Measurements from ENCODE around the gene ASGR2.
"Not testable (repeated sequence)": the region's sequence is repeated elsewhere in the genome, so short reads cannot be mapped to it uniquely, and the experiment has no call there.

Gene ASGR2

GRCh38 chr17:7122381-7122780 is 7.8 kb upstream of the ASGR2 start:
- no peak for DNase-seq (ENCODE audit: low spot score)
- TF ChIP-seq CTCF (IDR thresholded peaks at IDR 0.05; ENCODE audit: extremely low read depth, missing control alignments), result no peak

GRCh38 chr17:7120635-7121034 is 6.0 kb upstream of the ASGR2 start:
- not testable (repeated sequence) for DNase-seq (ENCODE audit: low spot score)

- DNase-seq (ENCODE audit: low spot score), result no peak
- no peak for TF ChIP-seq CTCF (IDR thresholded peaks at IDR 0.05; ENCODE audit: extremely low read depth, missing control alignments)
These were observed 5.5 kb upstream of the ASGR2 start for GRCh38 chr17:7120123-7120522.

DNA sequence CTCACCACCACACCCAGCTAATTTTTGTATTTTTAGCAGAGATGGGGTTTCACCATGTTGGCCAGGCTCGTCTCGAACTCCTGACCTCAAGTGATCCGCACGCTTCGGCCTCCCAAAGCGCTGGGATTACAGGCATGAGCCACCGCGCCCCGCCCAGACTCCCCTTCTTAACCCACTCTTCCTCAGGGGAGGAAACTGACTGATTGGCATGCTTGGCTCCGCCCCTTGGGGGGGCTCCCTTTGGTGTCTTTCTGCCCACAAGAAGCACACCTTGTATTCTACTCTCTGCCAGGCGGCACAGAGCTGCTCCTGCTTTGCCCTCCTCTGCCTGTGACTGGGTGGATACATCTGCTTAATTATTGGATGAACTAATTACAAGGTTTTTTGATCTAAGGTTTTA is 4.7 kb upstream of the ASGR2 start:
- DNase-seq (ENCODE audit: low spot score), result no peak
- no peak for TF ChIP-seq CTCF (IDR thresholded peaks at IDR 0.05; ENCODE audit: extremely low read depth, missing control alignments)

DNA sequence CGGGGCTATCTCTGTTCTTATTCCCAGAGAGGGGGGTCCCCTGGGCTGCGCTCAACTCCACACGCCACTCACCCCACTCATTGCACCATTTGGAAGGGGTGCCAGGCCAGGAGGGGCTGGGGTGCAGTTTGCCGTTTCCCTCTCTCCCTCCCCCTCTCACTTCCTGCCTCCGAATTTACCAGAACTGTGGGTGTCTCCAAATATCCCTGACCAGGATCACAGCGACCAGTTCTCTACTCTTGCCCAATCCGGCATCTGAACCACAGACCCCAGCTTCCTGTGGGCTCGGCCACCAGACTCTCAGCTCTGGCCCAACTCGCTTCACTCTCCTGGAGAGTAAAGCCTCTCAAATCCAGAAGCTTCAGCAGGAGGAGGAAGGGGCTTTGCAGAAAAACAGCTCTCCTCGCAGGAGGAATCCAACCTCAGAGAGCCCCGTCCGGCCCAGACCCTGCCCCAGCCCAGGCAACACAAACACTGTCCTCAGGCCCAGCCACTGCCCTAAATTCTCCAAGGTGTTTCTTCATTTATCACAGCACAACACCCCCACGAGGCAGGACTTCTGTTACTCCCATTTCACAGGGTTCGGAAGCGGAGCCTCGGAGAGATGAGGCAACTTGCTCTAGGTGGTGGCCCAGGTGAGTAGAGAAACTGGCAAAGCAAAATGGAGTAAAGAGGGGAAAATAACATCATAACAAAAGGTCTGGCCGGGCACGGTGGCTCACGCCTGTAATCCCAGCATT is 423 bp upstream of the ASGR2 start:
- DNase-seq (ENCODE audit: low spot score), result no peak
- TF ChIP-seq CTCF (IDR thresholded peaks at IDR 0.05; ENCODE audit: extremely low read depth, missing control alignments), result no peak

DNA sequence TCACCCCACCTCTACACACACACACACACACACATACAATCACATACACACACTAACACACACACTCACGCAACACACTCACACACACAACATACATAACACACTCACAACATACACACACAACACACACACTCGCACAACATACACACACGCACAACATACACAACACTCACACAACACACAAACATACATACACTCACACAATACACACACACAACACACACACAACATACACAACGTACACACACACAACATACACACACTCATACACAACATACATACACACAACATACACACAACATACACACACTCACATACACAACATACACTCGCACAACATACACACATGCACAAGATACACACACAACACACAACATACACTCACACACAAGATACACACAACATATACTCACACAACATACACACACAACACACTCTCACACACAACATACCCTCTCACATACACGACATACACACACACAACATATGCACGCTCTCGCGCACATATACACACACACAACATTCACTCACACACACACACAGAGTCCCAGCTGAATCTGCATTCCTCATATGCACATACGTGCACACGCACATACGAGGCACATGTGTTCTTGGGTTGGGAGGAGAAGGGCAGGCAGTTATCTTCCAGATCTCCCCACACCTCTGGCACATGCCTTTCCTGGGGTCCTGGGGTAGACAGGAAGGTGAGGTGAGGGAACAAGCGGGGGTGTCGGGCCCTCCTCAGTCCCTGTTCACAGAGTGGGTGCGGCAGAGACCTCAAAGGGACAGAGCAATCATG is 1.1 kb downstream of the ASGR2 start:
- DNase-seq (ENCODE audit: low spot score), result no peak
- TF ChIP-seq CTCF (IDR thresholded peaks at IDR 0.05; ENCODE audit: extremely low read depth, missing control alignments), result no peak

GRCh38 chr17:7112510-7113108 is 2.0 kb downstream of the ASGR2 start:
- no peak for TF ChIP-seq CTCF (IDR thresholded peaks at IDR 0.05; ENCODE audit: extremely low read depth, missing control alignments)
- no peak for DNase-seq (ENCODE audit: low spot score)
